ENCODE measurements around the gene PLEKHA1. TPM values are rescaled to one million over a fixed set of nuclear protein-coding genes. Genes with fewer than 3 reads are reported as not detected.

The PLEKHA1 gene
- total and polyA plus RNA-seq, 12 donors, result 8.3 to 22.3 (median 13.1) TPM

GRCh38 chr10:122480146-122480833 lies 105.8 kb downstream of the PLEKHA1 start:
- intact Hi-C loops (cut with DNase I), result no loop called here
- H3K27me3 ChIP-seq, result no peaks in the 10 kb centered on the region
- H3K4me3 ChIP-seq, result no peak overlapping the region
- TF ChIP-seq CTCF (IDR thresholded peaks at IDR 0.05) (no peak), POLR2A (IDR thresholded peaks at IDR 0.05) (no peak)
- no peak overlapping the region for H3K27ac ChIP-seq
- no peak for DNase-seq
- 88 to 98% (median 93%) methylated on average over 10 of the region's 10 CpGs for WGBS, 4 donors
- no peaks in the 10 kb centered on the region for H3K9me3 ChIP-seq (replicated peaks in 1 of 3)
- no peaks in the 10 kb centered on the region for H3K36me3 ChIP-seq (replicated peaks in 1 of 2)
- H3K4me1 ChIP-seq (replicated peaks in 1 of 2), result peaks cover 0 to 7% of the 10 kb centered on the region in 2 donors

- H3K27ac ChIP-seq, result no peak overlapping the region
- intact Hi-C loops (cut with DNase I), result no loop called here
- H3K36me3 ChIP-seq (replicated peaks in 1 of 2), result no peaks in the 10 kb centered on the region
- H3K4me3 ChIP-seq, result no peak overlapping the region
- TF ChIP-seq CTCF (IDR thresholded peaks at IDR 0.05) (no peak), POLR2A (IDR thresholded peaks at IDR 0.05) (no peak)
- H3K4me1 ChIP-seq (replicated peaks in 1 of 2), result peaks cover 0 to 13% of the 10 kb centered on the region in 2 donors
- H3K9me3 ChIP-seq (replicated peaks in 1 of 3), result no peaks in the 10 kb centered on the region
- no peaks in the 10 kb centered on the region for H3K27me3 ChIP-seq
- WGBS, 4 donors, result 95 to 98% (median 96%) methylated on average over 5 to 6 of the region's 6 CpGs
- no peak for DNase-seq
These were observed 107.0 kb downstream of the PLEKHA1 start for GRCh38 chr10:122481296-122482056.

Small RNAs within 50 kb of the gene (microRNA-seq; reads per million reads assigned to microRNA genes)
- 0 to 0.45 (median 0.28) reads per million in 3 donors for gene MIR3941

Small RNAs within 50 kb of the gene (small RNA-seq; reads per million reads assigned to genes)
- gene MIR3941 (0 reads per million in 2 donors), gene RNU6-728P (0 reads per million in 2 donors)

Other genes starting within 250 kb of the PLEKHA1 start
- under 1 TPM in 5 of 9 donors, not detected in 4; 0.11 to 0.36 (median 0.24) TPM for gene BTBD16, start 103.4 kb upstream of the PLEKHA1 start, total RNA-seq
- gene BTBD16, start 103.4 kb upstream of the PLEKHA1 start, polyA plus RNA-seq, result under 1 TPM in 2 of 3 donors, not detected in 1; 0.13 to 0.48 TPM
- not detected for gene ARMS2, start 79.9 kb downstream of the PLEKHA1 start, total RNA-seq
- under 1 TPM in 1 of 3 donors, not detected in 2; 0.13 TPM for gene ARMS2, start 79.9 kb downstream of the PLEKHA1 start, polyA plus RNA-seq
- gene HTRA1, start 86.8 kb downstream of the PLEKHA1 start, total RNA-seq, result 100 to 1,000 TPM in 4 of 9 donors, 10 to 100 TPM in 4, 1 to 10 TPM in 1; 8.5 to 167 (median 82.4) TPM
- gene HTRA1, start 86.8 kb downstream of the PLEKHA1 start, polyA plus RNA-seq, result 10 to 100 TPM; 54.1 to 84.4 (median 73.5) TPM
- under 1 TPM in 3 of 9 donors, not detected in 6; under 0.01 to 0.22 (median 0.15) TPM for gene DMBT1, start 186.0 kb downstream of the PLEKHA1 start, total RNA-seq
- under 1 TPM in 2 of 3 donors, not detected in 1; 0.07 to 0.32 TPM for gene DMBT1, start 186.0 kb downstream of the PLEKHA1 start, polyA plus RNA-seq

Data from adrenal gland (tissue), 12 donors.